Ishikawa (cell line): ENCODE data around the gene ISCA1.

ENCODE experiments used
- CEBPB ChIP-seq: IDR thresholded peaks from 2 replicates; pipeline ENCODE4 v1.6.1; 2012
- CREB1 ChIP-seq: IDR thresholded peaks from 2 replicates; pipeline ENCODE4 v1.6.1; 2012; ENCODE audit warnings: low read depth
- EGR1 ChIP-seq: IDR thresholded peaks from 2 replicates; pipeline ENCODE4 v1.6.1; 2012
- EP300 ChIP-seq: IDR thresholded peaks from 2 replicates; pipeline ENCODE4 v1.6.1; 2012; ENCODE audit warnings: borderline replicate concordance
- FOXM1 ChIP-seq: IDR thresholded peaks from 2 replicates; pipeline ENCODE4 v1.6.1; 2012; ENCODE audit warnings: low read depth, borderline replicate concordance
- MAX ChIP-seq: IDR thresholded peaks from 2 replicates; pipeline ENCODE4 v1.6.1; 2012
- NFIC ChIP-seq: IDR thresholded peaks from 2 replicates; pipeline ENCODE4 v1.6.1; 2012
- RAD21 ChIP-seq: IDR thresholded peaks from 2 replicates; pipeline ENCODE4 v1.6.1; 2012; ENCODE audit warnings: low read depth
- REST ChIP-seq: IDR thresholded peaks from 2 replicates; pipeline ENCODE4 v1.6.1; 2012; ENCODE audit warnings: low read depth, mild to moderate bottlenecking
- TAF1 ChIP-seq: IDR thresholded peaks from 2 replicates; pipeline ENCODE4 v1.6.1; 2012; ENCODE audit warnings: low read depth, mild to moderate bottlenecking
- TCF12 ChIP-seq: IDR thresholded peaks from 2 replicates; pipeline ENCODE4 v1.6.1; 2012; ENCODE audit warnings: low read depth
- TEAD4 ChIP-seq: IDR thresholded peaks from 2 replicates; pipeline ENCODE4 v1.6.1; 2012
- YY1 ChIP-seq: IDR thresholded peaks from 2 replicates; pipeline ENCODE4 v1.6.1; 2012; ENCODE audit warnings: low read depth
- ZBTB7A ChIP-seq: IDR thresholded peaks from 2 replicates; pipeline ENCODE4 v1.6.1; 2012; ENCODE audit warnings: low read depth
- TF ChIP-seq, protein P1 (sequence below): IDR thresholded peaks from 2 replicates; pipeline ENCODE4 v1.6.1; 2012

The ISCA1 gene

DNA sequence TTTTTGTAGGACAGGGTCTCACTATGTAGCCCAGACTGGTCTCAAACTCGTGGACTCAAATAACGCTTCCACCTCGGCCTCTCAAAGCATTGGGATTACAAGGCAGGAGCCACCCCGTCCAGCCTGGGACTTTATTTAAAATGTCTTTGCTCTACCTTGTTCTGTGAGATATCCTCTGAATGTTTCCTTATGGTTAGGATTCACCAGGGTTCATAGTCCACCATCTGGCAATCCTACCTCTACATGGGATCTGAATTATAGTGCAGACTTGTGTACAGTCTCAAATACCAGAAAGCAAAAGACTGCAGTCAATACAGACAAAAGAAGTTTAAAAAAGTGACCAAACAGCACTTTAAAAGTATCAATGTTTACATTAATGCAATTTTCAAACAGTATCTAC, 10.1 kb downstream of the ISCA1 start:
- TF ChIP-seq TEAD4: no peak
- no peak for TF ChIP-seq YY1
- TF ChIP-seq TAF1: no peak
- TF ChIP-seq EGR1: no peak
- no peak for TF ChIP-seq RAD21
- TF ChIP-seq CREB1: no peak
- TF ChIP-seq NFIC: no peak
- no peak for TF ChIP-seq ZBTB7A
- TF ChIP-seq REST: no peak
- TF ChIP-seq, protein P1, sequence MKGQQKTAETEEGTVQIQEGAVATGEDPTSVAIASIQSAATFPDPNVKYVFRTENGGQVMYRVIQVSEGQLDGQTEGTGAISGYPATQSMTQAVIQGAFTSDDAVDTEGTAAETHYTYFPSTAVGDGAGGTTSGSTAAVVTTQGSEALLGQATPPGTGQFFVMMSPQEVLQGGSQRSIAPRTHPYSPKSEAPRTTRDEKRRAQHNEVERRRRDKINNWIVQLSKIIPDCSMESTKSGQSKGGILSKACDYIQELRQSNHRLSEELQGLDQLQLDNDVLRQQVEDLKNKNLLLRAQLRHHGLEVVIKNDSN: no peak
- no peak for TF ChIP-seq MAX
- no peak for TF ChIP-seq TCF12
- TF ChIP-seq FOXM1: no peak
- TF ChIP-seq EP300: no peak
- TF ChIP-seq CEBPB: no peak

- TF ChIP-seq CREB1: no peak
- TF ChIP-seq TCF12: no peak
- TF ChIP-seq REST: no peak
- TF ChIP-seq TAF1: no peak
- no peak for TF ChIP-seq RAD21
- TF ChIP-seq EGR1: no peak
- TF ChIP-seq YY1: no peak
- no peak for TF ChIP-seq EP300
- no peak for TF ChIP-seq MAX
- no peak for TF ChIP-seq NFIC
- no peak for TF ChIP-seq TEAD4
- TF ChIP-seq ZBTB7A: no peak
- no peak for TF ChIP-seq FOXM1
- TF ChIP-seq, protein P1: no peak
- no peak for TF ChIP-seq CEBPB
Measured at GRCh38 chr9:86263876-86264275, 18.5 kb downstream of the ISCA1 start.

DNA sequence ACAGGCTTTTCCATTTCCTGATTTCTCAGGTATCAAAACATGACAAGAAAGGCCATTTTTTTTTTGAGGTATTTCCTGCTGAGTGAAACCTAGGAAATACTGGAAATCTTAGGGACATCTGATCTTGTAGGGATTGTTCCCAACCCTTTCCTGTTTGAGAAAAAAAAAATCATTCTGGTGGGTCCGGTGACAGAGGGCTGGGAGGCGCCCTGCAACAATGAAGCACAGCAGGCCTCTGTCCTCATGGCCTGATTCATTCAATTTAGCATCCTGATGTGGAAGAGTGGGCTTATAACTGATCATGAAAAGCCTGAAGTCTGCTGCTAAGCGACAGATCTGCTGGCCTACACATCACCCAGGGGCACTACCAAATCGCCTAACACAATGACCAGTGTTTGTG, 19.8 kb downstream of the ISCA1 start:
- TF ChIP-seq TEAD4 (no peak), NFIC (no peak), ZBTB7A (no peak), REST (no peak), CREB1 (no peak), MAX (no peak), CEBPB (no peak), TAF1 (no peak), EGR1 (no peak), RAD21 (no peak), EP300 (no peak), FOXM1 (no peak), TCF12 (no peak), YY1 (no peak)
- TF ChIP-seq, protein P1: no peak

DNA sequence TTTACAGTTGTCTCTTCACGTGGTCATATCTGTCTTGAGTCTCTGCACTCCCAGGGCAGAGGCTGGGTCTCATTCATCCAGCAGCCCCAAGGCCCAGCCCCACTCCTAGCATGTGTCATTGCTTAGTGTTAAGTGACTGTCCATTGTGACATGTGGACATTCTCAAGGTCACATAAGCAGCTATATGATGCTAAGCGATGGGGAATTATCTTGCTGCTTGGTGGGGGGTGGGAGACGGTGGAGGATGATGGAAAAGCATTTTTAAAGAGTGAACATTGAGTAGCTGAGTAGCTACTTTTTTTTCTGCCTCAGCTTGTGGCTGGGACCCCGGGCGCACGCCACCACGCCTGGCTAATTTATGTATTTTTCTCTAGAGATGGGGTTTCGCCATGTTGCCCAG, 22.8 kb downstream of the ISCA1 start, which contains the start of gene C9orf153:
C9orf153 (minus strand) TSS at position 101 of the 400 bp plus-strand sequence. CDS start 30,054 bp downstream, outside the sequence.
- no peak for TF ChIP-seq CEBPB
- TF ChIP-seq EP300: no peak
- no peak for TF ChIP-seq YY1
- TF ChIP-seq TAF1: no peak
